Measurements from ENCODE around the gene RNF148.

- TF ChIP-seq CTCF (IDR thresholded peaks at IDR 0.05) = no peak
- TF ChIP-seq ZFX (IDR thresholded peaks at IDR 0.05; ENCODE audit: borderline replicate concordance) = no peak
Measured at GRCh38 chr7:122672536-122672935, 30.2 kb downstream of the RNF148 start.
